Sigmoid colon (tissue), 4 donors: ENCODE data around the gene RHOU.

ENCODE experiments used
- CTCF ChIP-seq, 4 experiments: fragments of 450-650 bp in 3 of 4; fragments of 200-600 bp in 1 of 4; IDR thresholded peaks; one replicate each; pipeline ENCODE4 v1.5.1; 2016 to 2019; ENCODE audit warnings: antibody characterized with exemption in 4 of 4, mild to moderate bottlenecking in 3 of 4, moderate library complexity in 2 of 4
- POLR2AphosphoS5 ChIP-seq, 4 donors: sonication (generic); formaldehyde crosslinking; IDR thresholded peaks; one replicate each; pipeline ENCODE4 v1.6.1; 2017; ENCODE audit warnings: antibody characterized with exemption in 4 of 4

GRCh38 chr1:228721407-228721806 lies 13.9 kb upstream of the RHOU start:
- TF ChIP-seq CTCF (IDR thresholded peaks at IDR 0.05) (no peak), POLR2AphosphoS5 (IDR thresholded peaks at IDR 0.05) (no peak)
